WTC11 (cell line): Measurements from ENCODE around the gene EYS. TPM values are rescaled to one million over a fixed set of nuclear protein-coding genes. Genes with fewer than 3 reads are reported as not detected.

Experiments used
- ATAC-seq: fragments of 200-7000 bp; cut with Tn5 transposase; 2 replicates; pipeline ENCODE4 v1.10.0; 2021; ENCODE audit warnings: mild to moderate bottlenecking, moderate library complexity
- CTCF ChIA-PET: fragments of 300-600 bp; sonication (Branson Sonifier 250); formaldehyde crosslinking; loops from one replicate; lab custom pipeline; 2021; ENCODE audit warnings: antibody characterized with exemption; lab: Charles Lee
- POLR2A ChIA-PET: fragments of 350-600 bp; sonication (Branson Sonifier 250); formaldehyde crosslinking; loops from one replicate; lab custom pipeline; 2021; ENCODE audit warnings: antibody characterized with exemption; lab: Charles Lee
- DNase-seq: peaks from one replicate; pipeline ENCODE4 v3.0.0; 2021; ENCODE audit warnings: low spot score
- H3K27ac Mint-ChIP-seq: 2 replicates; pipeline ENCODE4 v1.8.0; 2021; ENCODE audit warnings: mixed read lengths
- H3K27me3 Mint-ChIP-seq: 2 replicates; pipeline ENCODE4 v1.8.0; 2021; ENCODE audit warnings: low read depth, mild to moderate bottlenecking, moderate library complexity, mixed read lengths
- H3K36me3 Mint-ChIP-seq: 2 replicates; pipeline ENCODE4 v1.8.0; 2021; ENCODE audit warnings: mixed read lengths
- H3K4me1 Mint-ChIP-seq: 2 replicates; pipeline ENCODE4 v1.8.0; 2022; ENCODE audit warnings: mixed read lengths
- H3K4me3 Mint-ChIP-seq: 2 replicates; pipeline ENCODE4 v1.8.0; 2021; ENCODE audit warnings: mild to moderate bottlenecking, moderate library complexity, mixed read lengths
- H3K9me3 Mint-ChIP-seq: 2 replicates; pipeline ENCODE4 v1.8.0; 2021; ENCODE audit warnings: mixed read lengths
- ATF1 ChIP-seq: sonication (generic); formaldehyde crosslinking; IDR thresholded peaks from 2 replicates; pipeline ENCODE4 v1.8.1; 2023; ENCODE audit warnings: mild to moderate bottlenecking, moderate library complexity, missing genetic modification reagents
- CBFB ChIP-seq: sonication (generic); formaldehyde crosslinking; IDR thresholded peaks from 2 replicates; pipeline ENCODE4 v1.8.1; 2022; ENCODE audit warnings: mild to moderate bottlenecking, low read depth, missing genetic modification reagents
- ELF4 ChIP-seq: sonication (generic); formaldehyde crosslinking; IDR thresholded peaks from 2 replicates; pipeline ENCODE4 v1.8.1; 2022; ENCODE audit warnings: low read depth, mild to moderate bottlenecking, moderate library complexity, missing genetic modification reagents
- EMX1 ChIP-seq: fragments of 250-450 bp; sonication (Bioruptor Pico); IDR thresholded peaks from 2 replicates; pipeline ENCODE4 v1.8.0; 2021; ENCODE audit warnings: mild to moderate bottlenecking
- FOXP1 ChIP-seq: sonication (generic); formaldehyde crosslinking; IDR thresholded peaks from 2 replicates; pipeline ENCODE4 v1.8.0; 2022; ENCODE audit warnings: missing genetic modification reagents, mild to moderate bottlenecking, moderate library complexity, borderline replicate concordance
- GABPB1 ChIP-seq: sonication (generic); formaldehyde crosslinking; IDR thresholded peaks from 2 replicates; pipeline ENCODE4 v1.8.1; 2023; ENCODE audit warnings: mild to moderate bottlenecking, missing genetic modification reagents
- GRHL2 ChIP-seq: fragments of 250-450 bp; sonication (Bioruptor Pico); IDR thresholded peaks from 2 replicates; pipeline ENCODE4 v1.8.0; 2022; ENCODE audit warnings: mild to moderate bottlenecking, moderate library complexity; ENCODE audit not compliant: insufficient replicate concordance, severe bottlenecking
- IRF2 ChIP-seq: sonication (generic); formaldehyde crosslinking; IDR thresholded peaks from 2 replicates; pipeline ENCODE4 v1.8.0; 2022; ENCODE audit warnings: low read depth, missing genetic modification reagents, borderline replicate concordance
- JAZF1 ChIP-seq: fragments of 250-450 bp; sonication (Bioruptor Pico); IDR thresholded peaks from 2 replicates; pipeline ENCODE4 v1.9.0; 2021; ENCODE audit warnings: moderate library complexity, mild to moderate bottlenecking, inconsistent platforms
- KAT7 ChIP-seq: sonication (generic); formaldehyde crosslinking; IDR thresholded peaks from 2 replicates; pipeline ENCODE4 v1.8.1; 2023; ENCODE audit warnings: missing genetic modification reagents, mild to moderate bottlenecking, borderline replicate concordance
- NFATC4 ChIP-seq: fragments of 250-450 bp; sonication (Bioruptor Pico); IDR thresholded peaks from 2 replicates; pipeline ENCODE4 v1.9.0; 2021; ENCODE audit warnings: mild to moderate bottlenecking
- NFYB ChIP-seq: sonication (generic); formaldehyde crosslinking; conservative IDR thresholded peaks from 2 replicates; pipeline ENCODE4 v1.8.0; 2022; ENCODE audit warnings: low read depth, missing genetic modification reagents
- SOX15 ChIP-seq: fragments of 250-450 bp; sonication (Bioruptor Pico); IDR thresholded peaks from 2 replicates; pipeline ENCODE4 v1.9.0; 2021; ENCODE audit warnings: mild to moderate bottlenecking
- TEAD1 ChIP-seq: sonication (generic); formaldehyde crosslinking; IDR thresholded peaks from 2 replicates; pipeline ENCODE4 v1.8.0; 2022; ENCODE audit warnings: mild to moderate bottlenecking, missing genetic modification reagents
- TP53 ChIP-seq: sonication (generic); formaldehyde crosslinking; IDR thresholded peaks from 2 replicates; pipeline ENCODE4 v1.8.1; 2023; ENCODE audit warnings: mild to moderate bottlenecking, missing genetic modification reagents
- ZBTB21 ChIP-seq: sonication (generic); formaldehyde crosslinking; IDR thresholded peaks from 2 replicates; pipeline ENCODE4 v1.8.1; 2023; ENCODE audit warnings: mild to moderate bottlenecking, missing genetic modification reagents, borderline replicate concordance
- ZNF121 ChIP-seq: sonication (generic); formaldehyde crosslinking; IDR thresholded peaks from 2 replicates; pipeline ENCODE4 v1.8.0; 2023; ENCODE audit warnings: missing genetic modification reagents
- ZNF138 ChIP-seq: sonication (generic); formaldehyde crosslinking; conservative IDR thresholded peaks from 2 replicates; pipeline ENCODE4 v1.8.1; 2022; ENCODE audit warnings: mild to moderate bottlenecking, moderate library complexity, missing genetic modification reagents
- ZNF219 ChIP-seq: sonication (generic); formaldehyde crosslinking; IDR thresholded peaks from 2 replicates; pipeline ENCODE4 v1.8.0; 2023; ENCODE audit warnings: missing genetic modification reagents, mild to moderate bottlenecking, borderline replicate concordance
- ZNF423 ChIP-seq: fragments of 250-450 bp; sonication (Bioruptor Pico); IDR thresholded peaks from 2 replicates; pipeline ENCODE4 v2.1.2; 2022; ENCODE audit warnings: mild to moderate bottlenecking, moderate library complexity
- ZNF671 ChIP-seq: fragments of 250-450 bp; sonication (Bioruptor Pico); IDR thresholded peaks from 2 replicates; pipeline ENCODE4 v1.8.0; 2021; ENCODE audit warnings: mild to moderate bottlenecking
- total RNA-seq: library from RNA; stranded (reverse); gene quantifications from 3 replicates; pipeline ENCODE4 v1.2.3, GENCODE V29; 2021
- TF ChIP-seq, protein P1 (sequence below): sonication (generic); formaldehyde crosslinking; IDR thresholded peaks from 2 replicates; pipeline ENCODE4 v1.8.1; 2023; ENCODE audit warnings: mild to moderate bottlenecking, missing genetic modification reagents, moderate library complexity
- TF ChIP-seq, protein P2 (sequence below): sonication (generic); formaldehyde crosslinking; IDR thresholded peaks from 2 replicates; pipeline ENCODE4 v1.8.0; 2023; ENCODE audit warnings: missing genetic modification reagents
- TF ChIP-seq, protein P3 (sequence below): fragments of 250-450 bp; sonication (Bioruptor Pico); IDR thresholded peaks from 2 replicates; pipeline ENCODE4 v2.1.2; 2022; ENCODE audit warnings: mild to moderate bottlenecking, moderate library complexity
- TF ChIP-seq, protein P4 (sequence below): fragments of 250-450 bp; sonication (Bioruptor Pico); IDR thresholded peaks from 2 replicates; pipeline ENCODE4 v1.9.0; 2021; ENCODE audit warnings: mild to moderate bottlenecking

EYS gene
- total RNA-seq, 1 experiment from 2014 or later = not detected

DNA sequence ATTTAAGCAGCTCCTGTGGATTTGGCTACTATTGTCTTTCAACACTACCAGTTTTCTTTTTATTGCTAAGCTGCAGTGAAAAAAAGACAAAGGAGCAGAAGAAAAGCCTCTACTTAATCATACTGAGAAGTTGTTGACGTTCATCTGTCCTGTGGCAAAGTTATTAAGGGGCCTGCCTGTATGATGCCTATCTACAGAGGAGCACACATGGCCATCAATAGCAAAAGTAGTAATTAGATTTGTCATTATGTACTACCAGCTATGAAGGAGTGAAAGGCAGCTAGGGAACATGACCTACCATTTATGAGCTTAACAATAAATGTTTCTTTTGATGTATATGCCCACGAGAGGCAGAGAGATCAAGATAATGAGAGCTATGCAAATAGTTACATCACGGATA lies 1450.5 kb downstream of the EYS start:
- peaks cover 3% of the 10 kb centered on the region; the same call in 1 of the 2 replicates for H3K27me3 Mint-ChIP-seq
- no peak for ATAC-seq
- TF ChIP-seq, protein P1, sequence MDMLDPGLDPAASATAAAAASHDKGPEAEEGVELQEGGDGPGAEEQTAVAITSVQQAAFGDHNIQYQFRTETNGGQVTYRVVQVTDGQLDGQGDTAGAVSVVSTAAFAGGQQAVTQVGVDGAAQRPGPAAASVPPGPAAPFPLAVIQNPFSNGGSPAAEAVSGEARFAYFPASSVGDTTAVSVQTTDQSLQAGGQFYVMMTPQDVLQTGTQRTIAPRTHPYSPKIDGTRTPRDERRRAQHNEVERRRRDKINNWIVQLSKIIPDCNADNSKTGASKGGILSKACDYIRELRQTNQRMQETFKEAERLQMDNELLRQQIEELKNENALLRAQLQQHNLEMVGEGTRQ (CRISPR knock-in tag) = no peak
- TF ChIP-seq, protein P2, sequence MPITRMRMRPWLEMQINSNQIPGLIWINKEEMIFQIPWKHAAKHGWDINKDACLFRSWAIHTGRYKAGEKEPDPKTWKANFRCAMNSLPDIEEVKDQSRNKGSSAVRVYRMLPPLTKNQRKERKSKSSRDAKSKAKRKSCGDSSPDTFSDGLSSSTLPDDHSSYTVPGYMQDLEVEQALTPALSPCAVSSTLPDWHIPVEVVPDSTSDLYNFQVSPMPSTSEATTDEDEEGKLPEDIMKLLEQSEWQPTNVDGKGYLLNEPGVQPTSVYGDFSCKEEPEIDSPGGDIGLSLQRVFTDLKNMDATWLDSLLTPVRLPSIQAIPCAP = no peak
- TF ChIP-seq ZNF423 (CRISPR knock-in tag) (no peak), ZNF671 (no peak), ELF4 (no peak), NFATC4 (no peak), FOXP1 (CRISPR knock-in tag) (no peak), TP53 (no peak), CBFB (CRISPR knock-in tag) (no peak), GRHL2 (no peak), IRF2 (CRISPR knock-in tag) (no peak), SOX15 (CRISPR knock-in tag) (no peak), JAZF1 (CRISPR knock-in tag) (no peak), ATF1 (CRISPR knock-in tag) (no peak), ZNF121 (no peak), EMX1 (CRISPR knock-in tag) (no peak)
- TF ChIP-seq, protein P3, sequence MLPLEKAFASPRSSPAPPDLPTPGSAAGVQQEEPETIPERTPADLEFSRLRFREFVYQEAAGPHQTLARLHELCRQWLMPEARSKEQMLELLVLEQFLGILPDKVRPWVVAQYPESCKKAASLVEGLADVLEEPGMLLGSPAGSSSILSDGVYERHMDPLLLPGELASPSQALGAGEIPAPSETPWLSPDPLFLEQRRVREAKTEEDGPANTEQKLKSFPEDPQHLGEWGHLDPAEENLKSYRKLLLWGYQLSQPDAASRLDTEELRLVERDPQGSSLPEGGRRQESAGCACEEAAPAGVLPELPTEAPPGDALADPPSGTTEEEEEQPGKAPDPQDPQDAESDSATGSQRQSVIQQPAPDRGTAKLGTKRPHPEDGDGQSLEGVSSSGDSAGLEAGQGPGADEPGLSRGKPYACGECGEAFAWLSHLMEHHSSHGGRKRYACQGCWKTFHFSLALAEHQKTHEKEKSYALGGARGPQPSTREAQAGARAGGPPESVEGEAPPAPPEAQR = no peak
- TF ChIP-seq, protein P4, sequence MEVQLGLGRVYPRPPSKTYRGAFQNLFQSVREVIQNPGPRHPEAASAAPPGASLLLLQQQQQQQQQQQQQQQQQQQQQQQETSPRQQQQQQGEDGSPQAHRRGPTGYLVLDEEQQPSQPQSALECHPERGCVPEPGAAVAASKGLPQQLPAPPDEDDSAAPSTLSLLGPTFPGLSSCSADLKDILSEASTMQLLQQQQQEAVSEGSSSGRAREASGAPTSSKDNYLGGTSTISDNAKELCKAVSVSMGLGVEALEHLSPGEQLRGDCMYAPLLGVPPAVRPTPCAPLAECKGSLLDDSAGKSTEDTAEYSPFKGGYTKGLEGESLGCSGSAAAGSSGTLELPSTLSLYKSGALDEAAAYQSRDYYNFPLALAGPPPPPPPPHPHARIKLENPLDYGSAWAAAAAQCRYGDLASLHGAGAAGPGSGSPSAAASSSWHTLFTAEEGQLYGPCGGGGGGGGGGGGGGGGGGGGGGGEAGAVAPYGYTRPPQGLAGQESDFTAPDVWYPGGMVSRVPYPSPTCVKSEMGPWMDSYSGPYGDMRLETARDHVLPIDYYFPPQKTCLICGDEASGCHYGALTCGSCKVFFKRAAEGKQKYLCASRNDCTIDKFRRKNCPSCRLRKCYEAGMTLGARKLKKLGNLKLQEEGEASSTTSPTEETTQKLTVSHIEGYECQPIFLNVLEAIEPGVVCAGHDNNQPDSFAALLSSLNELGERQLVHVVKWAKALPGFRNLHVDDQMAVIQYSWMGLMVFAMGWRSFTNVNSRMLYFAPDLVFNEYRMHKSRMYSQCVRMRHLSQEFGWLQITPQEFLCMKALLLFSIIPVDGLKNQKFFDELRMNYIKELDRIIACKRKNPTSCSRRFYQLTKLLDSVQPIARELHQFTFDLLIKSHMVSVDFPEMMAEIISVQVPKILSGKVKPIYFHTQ (CRISPR knock-in tag) = no peak
- POLR2A ChIA-PET = no interaction called here
- H3K36me3 Mint-ChIP-seq = peaks cover 6% of the 10 kb centered on the region
- no peak overlapping the region for H3K4me3 Mint-ChIP-seq
- no peak overlapping the region for H3K27ac Mint-ChIP-seq
- H3K9me3 Mint-ChIP-seq = peaks cover 34% of the 10 kb centered on the region
- CTCF ChIA-PET = no interaction called here
- DNase-seq = no peak
- peaks cover 11% of the 10 kb centered on the region for H3K4me1 Mint-ChIP-seq

DNA sequence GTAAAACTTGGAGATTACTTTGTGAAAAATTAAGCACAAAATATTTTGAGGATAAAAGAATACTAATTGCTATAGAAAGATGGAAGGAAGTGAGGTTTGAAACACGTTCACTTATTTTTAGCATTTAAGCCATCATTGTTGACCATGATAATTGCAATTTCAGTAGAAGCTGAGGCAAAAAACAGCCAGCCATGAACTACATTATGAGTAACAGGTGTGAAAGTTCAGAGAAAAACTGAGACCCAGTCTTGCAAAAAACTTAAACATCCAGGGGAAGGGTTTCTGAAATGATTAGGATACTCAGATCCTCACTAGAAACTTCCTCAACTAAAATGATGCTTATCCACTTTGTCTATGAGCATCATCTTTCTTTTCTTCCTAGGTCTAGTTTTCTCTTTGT lies 1452.0 kb downstream of the EYS start:
- peaks cover 36% of the 10 kb centered on the region for H3K9me3 Mint-ChIP-seq
- no peak for TF ChIP-seq KAT7 (CRISPR knock-in tag)
- TF ChIP-seq ZNF219 (CRISPR knock-in tag) = no peak
- TF ChIP-seq, all 79 proteins: peak for 0
- H3K27me3 Mint-ChIP-seq = peaks cover 3% of the 10 kb centered on the region; the same call in 1 of the 2 replicates
- ATAC-seq = no peak
- ChIA-PET CTCF (no interaction called here), POLR2A (no interaction called here)
- no peak overlapping the region for H3K4me3 Mint-ChIP-seq
- peaks cover 10% of the 10 kb centered on the region for H3K4me1 Mint-ChIP-seq
- no peak overlapping the region for H3K27ac Mint-ChIP-seq
- no peak for DNase-seq
- H3K36me3 Mint-ChIP-seq = peaks cover 6% of the 10 kb centered on the region

DNA sequence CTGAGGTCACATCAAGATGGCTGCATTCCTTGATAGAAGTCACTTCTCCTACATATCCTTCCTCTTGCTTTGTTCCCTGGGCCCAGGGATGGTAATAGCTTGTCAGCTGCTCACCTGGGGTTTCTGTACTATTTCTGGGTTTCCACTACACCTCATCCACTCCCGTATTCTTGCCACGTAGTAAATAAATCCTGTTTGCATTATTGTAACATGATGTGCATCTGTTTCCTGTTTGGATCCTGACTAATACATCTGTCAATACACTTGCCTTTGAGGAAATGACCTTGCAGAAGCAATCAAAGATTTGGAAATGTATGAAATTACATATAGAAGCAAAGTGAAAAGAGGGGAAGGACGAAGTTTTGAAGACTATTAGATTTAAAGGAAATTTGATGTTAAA lies 1452.5 kb downstream of the EYS start:
- no peak for DNase-seq
- POLR2A ChIA-PET = no interaction called here
- TF ChIP-seq ZBTB21 (CRISPR knock-in tag) (no peak), TEAD1 (no peak), GABPB1 (no peak), ELF4 (no peak), NFYB (CRISPR knock-in tag) (no peak), ZNF138 (CRISPR knock-in tag) (no peak)
- TF ChIP-seq, protein P4 (CRISPR knock-in tag) = no peak
- TF ChIP-seq, all 79 proteins: peak for 0
- no peak for ATAC-seq
- CTCF ChIA-PET = no interaction called here
- no peak overlapping the region for H3K27ac Mint-ChIP-seq
- H3K4me3 Mint-ChIP-seq = no peak overlapping the region
- peaks cover 36% of the 10 kb centered on the region for H3K9me3 Mint-ChIP-seq
- peaks cover 6% of the 10 kb centered on the region for H3K36me3 Mint-ChIP-seq
- H3K27me3 Mint-ChIP-seq = peaks cover 3% of the 10 kb centered on the region; the same call in 1 of the 2 replicates
- peaks cover 5% of the 10 kb centered on the region for H3K4me1 Mint-ChIP-seq
